OCI-M2 (cell line): ENCODE measurements around the gene LRRC4C.
"Not testable (repeated sequence)": the region's sequence is repeated elsewhere in the genome, so short reads cannot be mapped to it uniquely, and the experiment has no call there.

Experiments
- DNase-seq: peaks from one replicate; lab custom pipeline; 2025; ENCODE audit not compliant: unreplicated experiment; lab: John Stamatoyannopoulos, UW

The LRRC4C gene

GRCh38 chr11:40894501-40894900 lies 565.0 kb downstream of the LRRC4C start:
- DNase-seq: no peak

GRCh38 chr11:40885250-40885954 lies 574.0 kb downstream of the LRRC4C start:
- no peak for DNase-seq

GRCh38 chr11:40882301-40882700 lies 577.2 kb downstream of the LRRC4C start:
- no peak for DNase-seq

- DNase-seq: no peak
Measured at GRCh38 chr11:40879911-40880310, 579.5 kb downstream of the LRRC4C start.

GRCh38 chr11:40877981-40878380 lies 581.5 kb downstream of the LRRC4C start:
- no peak for DNase-seq

GRCh38 chr11:40877256-40877655 lies 582.2 kb downstream of the LRRC4C start:
- DNase-seq: no peak

GRCh38 chr11:40867991-40868632 lies 591.3 kb downstream of the LRRC4C start:
- no peak for DNase-seq

- not testable (repeated sequence) for DNase-seq
Measured at GRCh38 chr11:40857754-40858153, 601.7 kb downstream of the LRRC4C start.

- DNase-seq: no peak
Measured at GRCh38 chr11:40842750-40843339, 616.6 kb downstream of the LRRC4C start.

GRCh38 chr11:40841231-40841630 lies 618.2 kb downstream of the LRRC4C start:
- no peak for DNase-seq

GRCh38 chr11:40838181-40838683 lies 621.2 kb downstream of the LRRC4C start:
- DNase-seq: no peak

- no peak for DNase-seq
Measured at GRCh38 chr11:40827116-40827515, 632.3 kb downstream of the LRRC4C start.

- DNase-seq: no peak
Measured at GRCh38 chr11:40826601-40827000, 632.9 kb downstream of the LRRC4C start.

GRCh38 chr11:40825201-40825834 lies 634.1 kb downstream of the LRRC4C start:
- no peak for DNase-seq

- no peak for DNase-seq
Measured at GRCh38 chr11:40819230-40819629, 640.2 kb downstream of the LRRC4C start.

- no peak for DNase-seq
Measured at GRCh38 chr11:40816976-40817375, 642.5 kb downstream of the LRRC4C start.

GRCh38 chr11:40797981-40798380 lies 661.5 kb downstream of the LRRC4C start:
- no peak for DNase-seq

- no peak for DNase-seq
Measured at GRCh38 chr11:40787224-40787623, 672.2 kb downstream of the LRRC4C start.

- DNase-seq: no peak
Measured at GRCh38 chr11:40763046-40763445, 696.4 kb downstream of the LRRC4C start.

GRCh38 chr11:40759341-40759740 lies 700.1 kb downstream of the LRRC4C start:
- DNase-seq: no peak

- DNase-seq: no peak
Measured at GRCh38 chr11:40754297-40754696, 705.2 kb downstream of the LRRC4C start.

GRCh38 chr11:40746282-40746681 lies 713.2 kb downstream of the LRRC4C start:
- no peak for DNase-seq
